HS-5 (cell line): ENCODE data around the gene GPRASP3.
A peak's percentile ranks its signal among the peaks of the same experiment; 100 is the strongest.
"Not testable (repeated sequence)": the region's sequence is repeated elsewhere in the genome, so short reads cannot be mapped to it uniquely, and the experiment has no call there.

Source experiments
- DNase-seq: peaks from one replicate; pipeline ENCODE4 v3.0.0-alpha.2; 2012; ENCODE audit warnings: low read depth

The GPRASP3 gene

GRCh38 chrX:102720237-102721168 lies at the start of gene GPRASP3:
Gene GPRASP3 (plus strand): TSS chrX:102720743. CDS start chrX:102748996, 28,253 bp downstream.
- no peak for DNase-seq

DNA sequence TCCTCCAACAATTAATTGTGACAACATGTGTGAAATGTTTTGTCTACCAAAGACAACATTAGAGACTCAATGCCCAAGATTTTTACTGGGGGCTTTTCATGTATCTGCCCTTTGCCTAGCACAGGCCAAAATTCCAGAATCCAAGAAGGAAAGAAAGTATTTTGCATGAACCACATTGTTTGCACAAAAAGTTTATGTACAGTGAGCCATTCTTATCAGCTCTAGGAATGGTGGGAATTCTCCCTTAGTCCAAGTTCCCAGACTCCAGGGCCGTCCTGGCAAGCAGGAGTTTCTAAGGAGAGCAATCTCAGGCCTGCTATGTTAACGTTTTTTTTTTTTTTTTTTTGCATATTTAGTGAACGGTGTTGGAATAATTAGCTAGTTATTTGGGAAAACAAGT lies 47.7 kb upstream of the GPRASP3 start:
- no peak for DNase-seq

DNA sequence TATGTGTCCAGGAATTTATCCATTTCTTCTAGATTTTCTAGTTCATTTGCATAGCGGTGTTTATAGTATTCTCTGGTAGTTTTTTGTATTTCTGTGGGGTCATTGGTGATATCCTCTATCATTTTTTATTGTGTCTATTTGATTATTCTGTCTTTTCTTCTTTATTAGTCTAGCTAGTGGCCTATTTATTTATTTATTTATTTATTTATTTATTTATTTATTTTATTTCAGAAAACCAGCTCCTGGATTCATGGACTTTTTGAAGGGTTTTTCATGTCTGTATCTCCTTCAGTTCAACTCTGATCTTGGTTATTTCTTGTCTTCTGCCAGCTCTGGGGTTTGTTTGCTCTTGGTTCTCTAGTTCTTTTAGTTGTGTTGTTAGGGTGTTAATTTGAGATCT lies 43.1 kb upstream of the GPRASP3 start:
- not testable (repeated sequence) for DNase-seq

DNA sequence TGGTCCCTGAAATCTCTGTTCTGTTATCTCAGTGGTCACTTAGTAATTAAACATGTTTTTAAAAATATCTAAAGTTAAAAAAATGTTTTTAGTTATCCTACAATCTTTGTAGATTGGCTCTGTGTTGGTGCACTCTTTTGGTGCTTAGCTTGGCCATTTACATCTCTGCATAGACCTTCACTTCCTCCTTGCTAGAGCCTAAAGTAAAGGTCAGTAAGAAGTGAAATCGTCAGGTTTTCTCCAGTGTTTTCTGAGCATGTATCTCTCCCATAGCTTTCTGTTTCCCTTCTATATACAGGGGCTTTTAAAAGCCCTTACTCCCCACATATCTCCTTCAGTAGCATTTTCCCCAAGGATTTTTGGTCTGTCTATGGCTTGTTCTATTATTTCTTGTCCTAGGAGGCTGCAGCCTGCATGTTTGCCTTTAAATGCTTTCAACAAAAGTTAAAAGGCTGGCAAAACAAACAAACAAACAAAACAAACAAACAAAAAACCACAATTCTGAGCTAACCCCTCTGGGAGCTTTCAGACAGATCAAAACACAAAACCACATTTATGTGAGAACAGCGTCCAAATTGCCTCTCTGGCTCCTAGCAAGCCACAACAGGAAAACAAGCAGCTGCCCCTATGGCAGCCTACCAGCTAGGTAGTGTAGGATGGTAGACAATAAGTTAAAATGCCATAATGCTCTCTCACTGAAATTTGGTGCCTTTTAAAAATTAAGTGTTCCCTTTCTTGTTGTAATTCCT lies 35.6 kb upstream of the GPRASP3 start:
- DNase-seq = no peak

GRCh38 chrX:102694749-102695148 lies 25.8 kb upstream of the GPRASP3 start:
- no peak for DNase-seq

GRCh38 chrX:102696306-102696705 lies 24.2 kb upstream of the GPRASP3 start:
- no peak for DNase-seq

GRCh38 chrX:102697494-102697893 lies 23.0 kb upstream of the GPRASP3 start:
- DNase-seq = peak; percentile 3

DNA sequence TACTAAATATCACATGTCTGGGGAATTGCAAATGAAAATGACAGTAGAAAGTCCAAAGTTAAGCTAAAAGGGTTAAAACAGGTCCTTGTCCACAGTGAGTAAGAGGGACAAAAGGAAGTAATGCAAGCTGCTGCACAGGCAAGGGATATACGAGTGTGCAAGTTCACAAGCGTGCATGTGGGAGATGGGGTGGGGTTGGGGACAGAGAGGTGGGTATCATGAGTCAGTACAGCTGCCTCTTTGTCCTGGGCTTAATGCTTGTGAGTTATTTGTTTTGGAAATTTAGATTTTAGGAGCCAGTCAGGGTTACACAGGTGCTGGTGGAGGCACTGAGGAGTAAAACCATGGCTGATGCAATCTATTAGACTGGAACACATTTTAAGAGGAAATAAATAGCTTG lies 11.6 kb upstream of the GPRASP3 start:
- no peak for DNase-seq

- no peak for DNase-seq
Measured at GRCh38 chrX:102711872-102712215, 8.7 kb upstream of the GPRASP3 start.

DNA sequence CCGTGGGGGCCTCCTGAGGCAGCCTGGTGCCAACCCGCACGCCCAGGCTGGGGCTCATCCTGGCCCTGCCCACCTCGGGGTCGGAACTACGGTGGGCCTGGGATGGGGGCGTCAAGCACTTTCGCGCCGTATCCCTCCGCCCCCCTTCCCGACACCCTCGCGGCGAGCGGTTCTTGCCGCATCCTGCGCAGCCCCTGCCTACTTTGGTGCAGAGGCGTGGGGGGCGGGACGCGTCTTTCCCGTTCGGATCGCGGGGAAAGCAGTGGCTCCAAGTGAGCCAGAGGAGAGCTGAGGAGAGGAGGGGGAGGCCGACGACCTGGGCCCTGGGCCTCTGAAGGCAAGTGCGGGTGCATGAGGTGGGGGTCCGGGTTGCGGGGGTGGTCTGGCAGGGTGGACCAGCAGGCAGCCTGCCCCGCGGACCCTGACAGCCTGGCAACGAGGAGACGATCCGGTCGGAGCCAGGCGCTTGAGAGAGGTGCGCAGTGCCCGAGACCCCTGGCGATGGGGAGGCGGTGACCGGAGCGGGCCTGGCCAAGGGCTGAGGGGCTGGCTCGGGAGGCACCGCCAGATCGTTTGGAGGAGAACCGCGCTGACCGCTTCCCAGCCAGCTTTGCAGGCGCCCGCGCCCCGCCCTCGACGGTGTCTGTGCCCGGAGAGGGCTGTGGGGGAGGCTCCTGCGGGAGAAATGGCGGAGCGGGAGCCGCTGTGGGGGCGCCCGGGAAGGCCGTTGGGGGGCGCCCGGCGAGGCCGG lies 8.2 kb upstream of the GPRASP3 start, which contains the start of gene GPRASP2:
Gene GPRASP2, plus strand, starts transcription at position 233 of the 751 bp plus-strand sequence. CDS start 2,422 bp downstream, outside the sequence.
- DNase-seq = no peak

GRCh38 chrX:102712981-102713625 lies 7.4 kb upstream of the GPRASP3 start:
- no peak for DNase-seq

- DNase-seq = no peak
Measured at GRCh38 chrX:102714994-102715393, 5.5 kb upstream of the GPRASP3 start.

DNA sequence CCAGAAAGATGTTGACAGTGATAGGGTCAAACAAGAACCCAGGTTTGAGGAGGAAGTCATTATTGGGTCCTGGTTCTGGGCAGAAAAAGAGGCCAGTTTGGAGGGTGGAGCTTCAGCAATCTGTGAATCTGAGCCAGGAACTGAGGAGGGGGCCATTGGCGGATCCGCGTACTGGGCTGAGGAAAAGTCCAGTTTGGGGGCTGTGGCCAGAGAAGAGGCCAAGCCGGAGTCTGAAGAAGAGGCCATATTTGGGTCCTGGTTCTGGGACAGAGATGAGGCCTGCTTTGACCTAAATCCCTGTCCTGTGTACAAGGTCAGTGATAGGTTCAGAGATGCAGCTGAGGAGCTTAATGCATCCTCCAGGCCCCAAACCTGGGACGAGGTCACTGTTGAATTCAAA lies 4.6 kb upstream of the GPRASP3 start:
- no peak for DNase-seq

DNA sequence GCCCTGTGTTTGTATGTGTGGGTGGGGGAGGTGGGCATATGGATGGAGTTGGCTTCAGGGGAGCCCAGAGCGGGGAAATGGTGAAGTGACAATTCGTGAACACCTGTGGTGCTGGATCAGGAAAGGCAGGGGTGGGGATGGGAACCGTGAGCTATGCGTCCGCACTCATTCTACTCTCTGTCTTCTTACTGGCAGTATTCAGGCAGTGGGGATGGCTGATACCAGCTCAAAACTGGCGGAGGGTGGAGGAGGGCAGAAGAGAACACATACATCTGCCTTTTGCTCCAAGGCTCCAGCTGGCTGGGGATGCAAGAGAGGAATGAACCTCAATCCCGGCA lies 595 bp downstream of the GPRASP3 start:
- DNase-seq = not testable (repeated sequence)

DNA sequence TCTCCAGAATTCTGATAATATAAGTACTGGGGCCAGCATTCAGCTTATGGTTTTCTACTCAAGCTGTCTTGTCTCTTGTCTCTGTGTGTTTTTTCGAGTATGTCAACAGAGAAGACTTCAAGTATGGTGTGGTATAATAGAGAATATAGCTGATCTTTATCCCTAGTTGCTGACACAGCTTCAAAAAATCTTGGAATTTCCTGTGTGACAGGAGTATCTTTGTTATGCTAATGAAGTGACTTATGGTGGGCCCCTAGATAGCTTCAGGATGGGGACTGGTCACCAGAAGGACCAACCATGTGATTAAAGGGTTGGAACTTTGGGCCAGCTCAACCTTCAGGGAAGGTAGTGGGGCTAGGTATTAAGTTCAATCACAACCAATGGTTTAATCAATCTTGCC lies 2.9 kb downstream of the GPRASP3 start:
- DNase-seq = peak; percentile 11

- no peak for DNase-seq
Measured at GRCh38 chrX:102727761-102728160, 7.2 kb downstream of the GPRASP3 start.

DNA sequence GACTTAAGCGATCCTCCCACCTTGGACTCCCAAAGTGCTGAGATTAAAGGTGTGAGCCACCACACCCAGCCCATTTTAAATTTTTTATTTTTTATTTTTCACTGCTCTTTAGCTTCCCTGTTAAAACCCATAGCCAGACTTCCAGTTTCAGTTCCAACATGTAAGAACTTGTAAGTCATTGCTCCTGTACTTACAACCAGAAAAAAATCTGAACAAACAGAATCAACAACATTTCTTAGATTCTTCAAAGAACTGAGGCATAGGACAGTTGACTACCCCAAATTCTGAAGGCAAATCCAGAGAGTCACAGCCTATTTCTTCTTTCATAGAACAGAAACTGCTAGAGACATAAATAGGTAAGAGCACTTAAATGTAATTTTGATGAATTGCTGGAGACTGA lies 8.1 kb downstream of the GPRASP3 start:
- DNase-seq = no peak

- no peak for DNase-seq
Measured at GRCh38 chrX:102739657-102740056, 19.1 kb downstream of the GPRASP3 start.

DNA sequence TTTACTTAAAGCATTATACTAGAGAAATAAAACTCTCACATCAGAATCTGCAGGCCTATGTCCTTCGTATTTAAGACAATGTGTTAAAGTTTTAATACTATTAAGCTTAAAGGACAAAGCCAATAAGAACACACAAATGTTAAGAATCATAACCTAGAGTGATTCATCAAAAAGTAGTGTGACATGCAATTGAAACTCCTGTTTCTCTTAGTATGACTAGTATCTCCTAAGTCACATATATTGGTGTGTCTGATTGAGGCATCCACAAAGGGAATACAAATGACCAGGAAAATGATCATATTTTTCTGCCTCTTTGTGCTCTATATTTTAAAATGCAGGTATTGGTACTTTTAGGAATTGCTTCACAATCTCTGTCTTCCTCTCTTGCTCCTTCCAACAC lies 23.8 kb downstream of the GPRASP3 start:
- DNase-seq = no peak

DNA sequence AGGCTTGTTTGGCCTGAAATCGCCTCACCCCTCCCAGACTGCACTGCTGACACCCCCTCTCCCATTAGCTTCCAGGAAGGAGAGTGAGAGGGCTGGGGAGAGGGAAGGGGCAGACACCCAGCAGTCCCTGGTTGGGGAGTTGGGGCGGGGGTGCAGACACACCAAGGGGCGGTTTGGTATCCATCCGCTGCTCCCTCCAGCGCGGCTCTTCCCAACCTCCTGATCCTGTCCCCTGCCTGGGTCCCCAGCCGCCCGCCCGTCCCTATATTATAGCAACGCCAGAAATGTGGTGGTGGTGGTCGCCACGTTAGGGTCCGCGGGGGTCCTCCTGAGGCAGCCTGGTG lies 24.9 kb downstream of the GPRASP3 start:
- no peak for DNase-seq

GRCh38 chrX:102745857-102746584 lies 25.5 kb downstream of the GPRASP3 start:
- DNase-seq = no peak
